Measurements from ENCODE around the gene TREX2. TPM values are rescaled to one million over a fixed set of nuclear protein-coding genes. Genes with fewer than 3 reads are reported as not detected.

Gene TREX2
- total and polyA plus RNA-seq, 2 of the 4 experiments (the other 2 are of a cell fraction), result 0.36 to 0.84 TPM

GRCh38 chrX:153476666-153477363 lies 31.0 kb upstream of the TREX2 start (continued):
- no peak for TF ChIP-seq NFE2L2 (IDR thresholded peaks at IDR 0.05; ENCODE audit: low read depth, low read length)

GRCh38 chrX:153475751-153476281 lies 30.0 kb upstream of the TREX2 start:
- BruUV-seq (replicated peaks), result no TSS peak

More at GRCh38 chrX:153475751-153476281, 30.0 kb upstream of the TREX2 start:
- Histone ChIP-seq H3K9ac (ENCODE audit: low read depth, low read length) (no peak overlapping the region), H3K36me3 (ENCODE audit: control insufficient read depth, insufficient read depth, low read length) (no peaks in the 10 kb centered on the region), H2BK20ac (ENCODE audit: low read depth, low read length) (peak overlapping the region; percentile 85), H4K20me1 (ENCODE audit: insufficient read depth, low read length) (no peaks in the 10 kb centered on the region), H3K4me1 (ENCODE audit: control insufficient read depth, insufficient read depth, low read length) (peaks cover 33% of the 10 kb centered on the region), H2BK15ac (ENCODE audit: low read depth, low read length) (peak overlapping the region; percentile 87; the same call in 1 of the 3 replicates), H3K4me2 (ENCODE audit: low read depth, low read length) (no peak overlapping the region), H2AFZ (replicated peaks; ENCODE audit: low read length, poor library complexity) (peak overlapping the region; percentile 43), H3K23ac (ENCODE audit: low read depth, low read length) (peak overlapping the region; percentile 72; the same call in 1 of the 2 replicates), H3K79me1 (ENCODE audit: low read depth in 1 of 2, low read length in 2 of 2) (peaks cover 0 to 5% of the 10 kb centered on the region in 2 experiments; a peak in 1 of 4 replicates), H3K14ac (replicated peaks; ENCODE audit: low read depth, low read length) (peak overlapping the region; percentile 71; the same call in 1 of the 2 replicates), H2AK9ac (replicated peaks; ENCODE audit: low read depth, low read length, poor library complexity) (peak overlapping the region; percentile 77), H2BK120ac (ENCODE audit: low read depth, low read length) (peak overlapping the region; percentile 99), H4K5ac (ENCODE audit: low read depth, low read length) (no peak overlapping the region), H3K9me3 (ENCODE audit: control insufficient read depth, insufficient read depth, low read length) (no peaks in the 10 kb centered on the region), H3K9me1 (ENCODE audit: insufficient read depth, low read length) (peaks cover 23% of the 10 kb centered on the region), H3K4me3 (ENCODE audit: insufficient read depth, low read depth, low read length) (no peak overlapping the region), H3K27ac (ENCODE audit: insufficient read depth, low read length) (no peak overlapping the region), H3K4ac (ENCODE audit: low read depth, low read length) (peak overlapping the region; percentile 95), H4K91ac (ENCODE audit: insufficient read depth, low read depth, low read length) (no peak overlapping the region), H2BK5ac (ENCODE audit: low read depth, low read length, poor library complexity, severe bottlenecking) (peak overlapping the region; percentile 80), H3K27me3 (ENCODE audit: control insufficient read depth, insufficient read depth, low read length) (no peaks in the 10 kb centered on the region), H2AK5ac (ENCODE audit: low read depth, low read length) (peak overlapping the region; percentile 83; the same call in 1 of the 2 replicates), H4K8ac (ENCODE audit: low read depth in 2 of 2, low read length in 2 of 2) (peak overlapping the region; percentile 37 to 93; a peak in 2 of 4 replicates), H3K56ac (ENCODE audit: extremely low read depth, insufficient read depth, low read length) (no peak overlapping the region), H3K18ac (ENCODE audit: low read depth, low read length) (no peak overlapping the region)
- 74% methylated on average over 5 of the region's 11 CpGs; no CpG with 5 or more reads in 1 of the 2 experiments for WGBS, 2 experiments (ENCODE audit: extremely low coverage in 2 of 2, insufficient read length in 1 of 2)
- intact Hi-C loops (cut with micrococcal nuclease), result no loop called here
- dilution Hi-C loops (cut with HindIII; ENCODE audit: low sequenced_read_pairs, unreplicated experiment), result no loop called here
- CTCF ChIA-PET, result no interaction called here
- TF ChIP-seq ELK1 (IDR thresholded peaks at IDR 0.05; ENCODE audit: borderline replicate concordance, low read depth, low read length) (no peak), NFE2L2 (IDR thresholded peaks at IDR 0.05; ENCODE audit: low read depth, low read length) (no peak), RFX5 (IDR thresholded peaks at IDR 0.05; ENCODE audit: low read depth, low read length) (no peak), MAZ (IDR thresholded peaks at IDR 0.05; ENCODE audit: borderline replicate concordance, low read depth, low read length) (no peak), BHLHE40 (IDR thresholded peaks at IDR 0.05; ENCODE audit: low read depth, low read length) (no peak), SMC3 (IDR thresholded peaks at IDR 0.05; ENCODE audit: low read depth, low read length) (no peak), MAFK (IDR thresholded peaks at IDR 0.05; ENCODE audit: low read depth, low read length) (no peak), MXI1 (IDR thresholded peaks at IDR 0.05; ENCODE audit: borderline replicate concordance, low read depth, low read length) (no peak), RAD21 (IDR thresholded peaks at IDR 0.05; ENCODE audit: low read length) (no peak), USF2 (IDR thresholded peaks at IDR 0.05; ENCODE audit: low read depth, low read length) (no peak)
- in situ Hi-C loops (cut with MboI; ENCODE audit: low sequenced_read_pairs), result no loop called here
- no peak for ATAC-seq (ENCODE audit: low read depth)
- no peak for DNase-seq
- POLR2A ChIA-PET (ENCODE audit: unreplicated experiment), result no interaction called here

Data from IMR-90 (cell line).